ENCODE results near the gene SLCO2A1.

DNA sequence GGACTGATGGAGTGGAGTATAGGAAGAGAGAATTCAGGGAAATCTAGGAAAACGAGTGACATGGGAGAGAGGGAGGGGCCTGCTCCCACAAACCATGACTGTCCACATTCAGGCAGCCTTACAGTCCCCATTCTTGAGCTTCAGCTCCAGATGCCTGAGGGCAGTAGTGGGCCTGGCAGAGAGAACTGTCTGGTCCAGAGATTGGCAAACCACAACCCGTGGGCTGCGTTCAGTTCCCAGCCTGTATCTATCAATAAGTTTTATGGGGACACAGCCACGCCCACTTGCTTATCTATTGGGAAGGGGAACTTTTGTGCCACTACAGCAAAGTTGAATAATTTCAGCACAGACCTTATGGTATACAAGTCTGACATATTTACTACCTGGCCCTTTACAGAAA, 63.8 kb downstream of the SLCO2A1 start:
- TF ChIP-seq, protein P1, sequence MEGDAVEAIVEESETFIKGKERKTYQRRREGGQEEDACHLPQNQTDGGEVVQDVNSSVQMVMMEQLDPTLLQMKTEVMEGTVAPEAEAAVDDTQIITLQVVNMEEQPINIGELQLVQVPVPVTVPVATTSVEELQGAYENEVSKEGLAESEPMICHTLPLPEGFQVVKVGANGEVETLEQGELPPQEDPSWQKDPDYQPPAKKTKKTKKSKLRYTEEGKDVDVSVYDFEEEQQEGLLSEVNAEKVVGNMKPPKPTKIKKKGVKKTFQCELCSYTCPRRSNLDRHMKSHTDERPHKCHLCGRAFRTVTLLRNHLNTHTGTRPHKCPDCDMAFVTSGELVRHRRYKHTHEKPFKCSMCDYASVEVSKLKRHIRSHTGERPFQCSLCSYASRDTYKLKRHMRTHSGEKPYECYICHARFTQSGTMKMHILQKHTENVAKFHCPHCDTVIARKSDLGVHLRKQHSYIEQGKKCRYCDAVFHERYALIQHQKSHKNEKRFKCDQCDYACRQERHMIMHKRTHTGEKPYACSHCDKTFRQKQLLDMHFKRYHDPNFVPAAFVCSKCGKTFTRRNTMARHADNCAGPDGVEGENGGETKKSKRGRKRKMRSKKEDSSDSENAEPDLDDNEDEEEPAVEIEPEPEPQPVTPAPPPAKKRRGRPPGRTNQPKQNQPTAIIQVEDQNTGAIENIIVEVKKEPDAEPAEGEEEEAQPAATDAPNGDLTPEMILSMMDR (IDR thresholded peaks at IDR 0.05): no peak
- no peak for TF ChIP-seq POLR2A (IDR thresholded peaks at IDR 0.05)
